Retinal pigment epithelial cell (primary cell): ENCODE measurements around the gene ETFB.
A peak's percentile ranks its signal among the peaks of the same experiment; 100 is the strongest.

Experiments
- DNase-seq: peaks from one replicate; pipeline ENCODE4 v3.0.0-alpha.2; 2010; ENCODE audit warnings: low read depth
- H3K4me3 ChIP-seq: 2 replicates; pipeline ENCODE4 v1.5.1; 2011; ENCODE audit warnings: mild to moderate bottlenecking, low read length, control low read depth, moderate library complexity
- CTCF ChIP-seq: conservative IDR thresholded peaks from 2 replicates; pipeline ENCODE4 v1.5.1; 2011; ENCODE audit warnings: low read depth, low read length, control low read depth, inconsistent platforms

ETFB gene

GRCh38 chr19:51339687-51340656, 26.2 kb downstream of the ETFB start:
- H3K4me3 ChIP-seq, result peak overlapping the region; percentile 71
- TF ChIP-seq CTCF, result no peak
- peak; percentile 81 for DNase-seq

- no peak for DNase-seq
- peak overlapping the region; percentile 71 for H3K4me3 ChIP-seq
- peak; percentile 9 for TF ChIP-seq CTCF
Measured at GRCh38 chr19:51339313-51339686, 26.9 kb downstream of the ETFB start.

- TF ChIP-seq CTCF, result peak; percentile 79
- H3K4me3 ChIP-seq, result peak overlapping the region; percentile 71
- no peak for DNase-seq
Measured at GRCh38 chr19:51338563-51339312, 27.4 kb downstream of the ETFB start.

- no peak for TF ChIP-seq CTCF
- DNase-seq, result no peak
- no peak overlapping the region for H3K4me3 ChIP-seq
Measured at GRCh38 chr19:51337861-51338562, 28.2 kb downstream of the ETFB start.

- DNase-seq, result no peak
- H3K4me3 ChIP-seq, result no peak overlapping the region
- no peak for TF ChIP-seq CTCF
Measured at GRCh38 chr19:51337141-51337860, 28.9 kb downstream of the ETFB start.

- DNase-seq, result no peak
- no peak overlapping the region for H3K4me3 ChIP-seq
- TF ChIP-seq CTCF, result no peak
Measured at GRCh38 chr19:51333836-51334460, 32.2 kb downstream of the ETFB start.
